Measurements from ENCODE around the gene UBE2E2.

Gene UBE2E2

GRCh38 chr3:23553353-23553752 lies 350.2 kb downstream of the UBE2E2 start:
- DNase-seq (ENCODE audit: low read depth) = no peak
- no peak for TF ChIP-seq CTCF (conservative IDR thresholded peaks at IDR 0.05; ENCODE audit: low read length)
- H3K4me3 ChIP-seq (ENCODE audit: low read length) = no peak overlapping the region

- no peak for TF ChIP-seq CTCF (conservative IDR thresholded peaks at IDR 0.05; ENCODE audit: low read length)
- DNase-seq (ENCODE audit: low read depth) = no peak
- H3K4me3 ChIP-seq (ENCODE audit: low read length) = no peak overlapping the region
Observed at GRCh38 chr3:23565041-23565775, 362.1 kb downstream of the UBE2E2 start.

GRCh38 chr3:23566499-23566898 lies 363.4 kb downstream of the UBE2E2 start:
- no peak for DNase-seq (ENCODE audit: low read depth)
- H3K4me3 ChIP-seq (ENCODE audit: low read length) = no peak overlapping the region
- no peak for TF ChIP-seq CTCF (conservative IDR thresholded peaks at IDR 0.05; ENCODE audit: low read length)

GRCh38 chr3:23567917-23568316 lies 364.8 kb downstream of the UBE2E2 start:
- no peak overlapping the region for H3K4me3 ChIP-seq (ENCODE audit: low read length)
- TF ChIP-seq CTCF (conservative IDR thresholded peaks at IDR 0.05; ENCODE audit: low read length) = no peak
- DNase-seq (ENCODE audit: low read depth) = peak; percentile 88

GRCh38 chr3:23573827-23574226 lies 370.7 kb downstream of the UBE2E2 start:
- no peak for TF ChIP-seq CTCF (conservative IDR thresholded peaks at IDR 0.05; ENCODE audit: low read length)
- DNase-seq (ENCODE audit: low read depth) = no peak
- H3K4me3 ChIP-seq (ENCODE audit: low read length) = no peak overlapping the region

- TF ChIP-seq CTCF (conservative IDR thresholded peaks at IDR 0.05; ENCODE audit: low read length) = no peak
- H3K4me3 ChIP-seq (ENCODE audit: low read length) = no peak overlapping the region
- DNase-seq (ENCODE audit: low read depth) = no peak
Observed at GRCh38 chr3:23574822-23575315, 371.7 kb downstream of the UBE2E2 start.

GRCh38 chr3:23575697-23576096 lies 372.6 kb downstream of the UBE2E2 start:
- H3K4me3 ChIP-seq (ENCODE audit: low read length) = no peak overlapping the region
- TF ChIP-seq CTCF (conservative IDR thresholded peaks at IDR 0.05; ENCODE audit: low read length) = no peak
- peak; percentile 28 for DNase-seq (ENCODE audit: low read depth)
